SK-N-SH (cell line): ENCODE measurements around the gene MPC1. TPM values are rescaled to one million over a fixed set of nuclear protein-coding genes. Genes with fewer than 3 reads are reported as not detected.

ENCODE experiments used
- CTCF ChIA-PET: fragments of 300-600, 350-600 bp; formaldehyde crosslinking; extraction: SDS; loops from one replicate; lab custom pipeline; 2021; lab: Yijun Ruan, JAX
- POLR2A ChIA-PET: fragments of 350-600 bp; sonication (Branson Sonifier 250); formaldehyde crosslinking; extraction: SDS; loops from one replicate; lab custom pipeline; 2020; ENCODE audit warnings: antibody characterized with exemption, inconsistent platforms; lab: Yijun Ruan, JAX
- DNase-seq: peaks from one replicate; pipeline ENCODE4 v3.0.0; 2012
- H2AFZ ChIP-seq: fragments of 200-600 bp; sonication (generic); 2 replicates; pipeline ENCODE4 v1.8.1; 2016; ENCODE audit warnings: antibody characterized with exemption, mild to moderate bottlenecking, low read depth
- H3F3A ChIP-seq: fragments of 200-600 bp; sonication (generic); replicated peaks from 2 replicates; pipeline ENCODE3; 2016; ENCODE audit warnings: antibody characterized with exemption, mild to moderate bottlenecking; ENCODE audit not compliant: insufficient read depth
- H3K27ac ChIP-seq, 2 experiments: fragments of 200-500 bp in 1 of 2; fragments of 200-600 bp in 1 of 2; sonication (Bioruptor generic) in 1 of 2; sonication (generic), shearing (Covaris generic) in 1 of 2; 2 replicates each; pipeline versions ENCODE4 v1.5.1 to v1.6.1; 2014 to 2016; ENCODE audit warnings: low read depth in 2 of 2, inconsistent platforms in 1 of 2, low read length in 1 of 2, mild to moderate bottlenecking in 1 of 2, mixed read lengths in 1 of 2
- H3K27me3 ChIP-seq: fragments of 200-600 bp; sonication (generic), shearing (Covaris generic); 2 replicates; pipeline ENCODE4 v1.6.1; 2016; ENCODE audit warnings: mixed run types; ENCODE audit not compliant: insufficient read depth
- H3K36me3 ChIP-seq, 2 experiments: fragments of 200-500 bp in 1 of 2; fragments of 200-600 bp in 1 of 2; sonication (Bioruptor generic) in 1 of 2; sonication (generic) in 1 of 2; replicated peaks in 1 of 2; 2 replicates each; pipeline versions ENCODE3 to v1.5.1; 2014 to 2016; ENCODE audit warnings: low read length in 1 of 2, mild to moderate bottlenecking in 1 of 2; ENCODE audit not compliant: insufficient read depth in 2 of 2, control insufficient read depth in 1 of 2
- H3K4me1 ChIP-seq, 2 experiments: fragments of 200-500 bp in 1 of 2; fragments of 200-600 bp in 1 of 2; sonication (Bioruptor generic) in 1 of 2; sonication (generic), shearing (Covaris generic) in 1 of 2; 2 replicates each; pipeline versions ENCODE4 v1.5.1 to v1.6.1; 2014 to 2016; ENCODE audit warnings: low read depth in 1 of 2, low read length in 1 of 2, mixed run types in 1 of 2; ENCODE audit not compliant: insufficient read depth in 2 of 2, control insufficient read depth in 1 of 2
- H3K4me2 ChIP-seq: fragments of 200-600 bp; sonication (generic), shearing (Covaris generic); 2 replicates; pipeline ENCODE4 v1.6.1; 2017; ENCODE audit warnings: mixed run types
- H3K4me3 ChIP-seq, 2 experiments: fragments of 200-500 bp in 1 of 2; fragments of 200-600 bp in 1 of 2; sonication (Bioruptor generic) in 1 of 2; sonication (generic), shearing (Covaris generic) in 1 of 2; 2 replicates each; pipeline versions ENCODE4 v1.5.1 to v1.8.1; 2014 to 2016; ENCODE audit warnings: low read depth in 2 of 2, inconsistent platforms in 1 of 2, low read length in 1 of 2, mild to moderate bottlenecking in 1 of 2, mixed read lengths in 1 of 2, moderate library complexity in 1 of 2
- H3K79me2 ChIP-seq: fragments of 200-600 bp; sonication (generic); 2 replicates; pipeline ENCODE4 v1.8.1; 2017; ENCODE audit warnings: mild to moderate bottlenecking; ENCODE audit not compliant: insufficient read depth
- H3K9ac ChIP-seq: fragments of 200-600 bp; sonication (generic); 2 replicates; pipeline ENCODE4 v1.6.1; 2017; ENCODE audit warnings: mixed run types
- H3K9me2 ChIP-seq: fragments of 200-600 bp; sonication (generic); 2 replicates; pipeline ENCODE4 v1.6.1; 2017; ENCODE audit warnings: mixed run types
- H3K9me3 ChIP-seq: fragments of 200-600 bp; sonication (generic); 2 replicates; pipeline ENCODE4 v1.6.1; 2017; ENCODE audit warnings: mixed run types, mild to moderate bottlenecking, moderate library complexity
- H4K20me1 ChIP-seq: fragments of 200-600 bp; sonication (generic); 2 replicates; pipeline ENCODE4 v1.6.1; 2017; ENCODE audit warnings: mild to moderate bottlenecking, mixed run types; ENCODE audit not compliant: insufficient read depth
- CHD2 ChIP-seq: fragments of 150-350 bp; IDR thresholded peaks from 2 replicates; pipeline ENCODE4 v1.6.1; 2018; ENCODE audit warnings: low read length; ENCODE audit not compliant: partially characterized antibody
- EP300 ChIP-seq, 2 experiments: IDR thresholded peaks; 2 replicates each; pipeline versions ENCODE4 v1.4.0 to v1.6.1; 2012; ENCODE audit warnings: borderline replicate concordance in 1 of 2, low read depth in 1 of 2, low read length in 1 of 2
- EZH2phosphoT487 ChIP-seq: fragments of 200-600 bp; sonication (generic); IDR thresholded peaks from 2 replicates; pipeline ENCODE4 v1.6.1; 2017; ENCODE audit warnings: low read depth, mixed run types, mild to moderate bottlenecking, antibody characterized with exemption, moderate library complexity, borderline replicate concordance
- FOSL2 ChIP-seq: IDR thresholded peaks from 2 replicates; pipeline ENCODE4 v1.4.0; 2012; ENCODE audit warnings: low read depth, mild to moderate bottlenecking, moderate library complexity, borderline replicate concordance
- FOXJ3 ChIP-seq: sonication (generic); formaldehyde crosslinking; IDR thresholded peaks from 2 replicates; pipeline ENCODE4 v1.5.1; 2020; ENCODE audit warnings: mild to moderate bottlenecking, missing genetic modification reagents
- FOXM1 ChIP-seq: IDR thresholded peaks from 2 replicates; pipeline ENCODE4 v1.4.0; 2012; ENCODE audit warnings: low read depth, mild to moderate bottlenecking
- GABPA ChIP-seq: IDR thresholded peaks from 2 replicates; pipeline ENCODE4 v1.4.0; 2012; ENCODE audit warnings: low read depth, mild to moderate bottlenecking
- MXI1 ChIP-seq: IDR thresholded peaks from 2 replicates; pipeline ENCODE4 v1.6.1; 2012; ENCODE audit warnings: mild to moderate bottlenecking, low read depth, low read length, improper control_type of control experiment
- NFIC ChIP-seq: IDR thresholded peaks from 2 replicates; pipeline ENCODE4 v1.4.0; 2012; ENCODE audit warnings: borderline replicate concordance
- POLR2AphosphoS5 ChIP-seq: IDR thresholded peaks from 2 replicates; pipeline ENCODE4 v1.6.1; 2012; ENCODE audit warnings: low read depth, low read length
- RAD21 ChIP-seq: IDR thresholded peaks from 2 replicates; pipeline ENCODE4 v1.6.1; 2012; ENCODE audit warnings: mild to moderate bottlenecking, low read length
- RFX5 ChIP-seq: IDR thresholded peaks from 2 replicates; pipeline ENCODE4 v1.6.1; 2012; ENCODE audit warnings: mild to moderate bottlenecking, improper control_type of control experiment, low read length
- RXRA ChIP-seq: IDR thresholded peaks from 2 replicates; pipeline ENCODE4 v1.4.0; 2012; ENCODE audit warnings: low read depth, mild to moderate bottlenecking, borderline replicate concordance
- SMC3 ChIP-seq: IDR thresholded peaks from 2 replicates; pipeline ENCODE4 v1.6.1; 2012; ENCODE audit warnings: low read depth, low read length, improper control_type of control experiment
- TCF12 ChIP-seq: IDR thresholded peaks from 2 replicates; pipeline ENCODE4 v1.4.0; 2012
- TEAD4 ChIP-seq: IDR thresholded peaks from 2 replicates; pipeline ENCODE4 v1.4.0; 2012; ENCODE audit warnings: mild to moderate bottlenecking, borderline replicate concordance; ENCODE audit not compliant: insufficient read depth
- WGBS: methylation state at CpG from one replicate; pipeline ENCODE4 v1.1.6; 2017; ENCODE audit warnings: low lambda C conversion rate; 5-methylcytosine and 5-hydroxymethylcytosine counted together
- polyA plus RNA-seq, 3 experiments: library from polyadenylated mRNA; depleted of rRNA; stranded (reverse); fragments of >200 nt; gene quantifications; 2 replicates each; pipeline ENCODE4 v1.2.3, GENCODE V29; 2012
- TF ChIP-seq, protein P1 (sequence below): fragments of 200-600 bp; sonication (generic); IDR thresholded peaks from 2 replicates; pipeline ENCODE4 v1.6.1; 2017; ENCODE audit warnings: antibody characterized with exemption, mild to moderate bottlenecking, moderate library complexity
- TF ChIP-seq, protein P2 (sequence below): IDR thresholded peaks from 2 replicates; pipeline ENCODE4; 2012
- TF ChIP-seq, protein P3 (sequence below): IDR thresholded peaks from 2 replicates; pipeline ENCODE4 v1.4.0; 2012; ENCODE audit warnings: low read depth
- TF ChIP-seq, protein P4 (sequence below): fragments of 150-350 bp; IDR thresholded peaks from 2 replicates; pipeline ENCODE4 v1.6.1; 2017; ENCODE audit warnings: antibody characterized with exemption, low read length, low read depth, borderline replicate concordance

Gene MPC1
- polyA plus RNA-seq, 1 of the 3 experiments (the other 2 are of a cell fraction) = 13.6 TPM

DNA sequence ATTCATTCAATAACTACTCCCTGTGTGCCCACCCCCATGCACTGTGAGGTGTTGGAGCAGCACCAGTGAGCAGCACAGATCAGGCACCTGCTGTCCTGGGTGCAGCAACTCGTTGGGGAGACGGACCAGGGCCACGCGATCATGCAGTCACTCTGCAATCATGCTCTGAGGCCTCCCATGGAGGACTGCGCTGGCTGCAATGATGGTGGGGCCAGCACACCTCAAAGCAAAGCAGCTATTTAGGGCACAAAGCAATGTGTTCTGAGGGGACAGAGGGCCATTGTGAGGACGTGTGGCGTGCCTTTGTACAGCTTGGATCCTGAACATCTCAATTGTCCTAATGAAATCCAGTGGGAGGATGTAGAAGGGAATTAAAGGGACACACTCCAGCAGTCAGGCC is 41.0 kb upstream of the MPC1 start:
- Histone ChIP-seq H3K27ac (no peak overlapping the region), H3K4me3 (no peak overlapping the region), H3K79me2 (no peaks in the 10 kb centered on the region), H3K4me1 (no peaks in the 10 kb centered on the region; a peak in 1 of 4 replicates)
- CTCF ChIA-PET = no interaction called here
- no peak for DNase-seq
- TF ChIP-seq RXRA (no peak), NFIC (no peak), RFX5 (no peak), FOXJ3 (CRISPR knock-in tag) (no peak), POLR2AphosphoS5 (no peak), FOSL2 (no peak), MXI1 (no peak), FOXM1 (no peak), RAD21 (no peak), TEAD4 (no peak), TCF12 (no peak), EP300 (IDR thresholded peaks at IDR 0.05; ENCODE audit: borderline replicate concordance in 1 of 2, low read depth in 1 of 2, low read length in 1 of 2) (no peak), EZH2phosphoT487 (no peak), SMC3 (no peak), CHD2 (no peak), GABPA (no peak)
- TF ChIP-seq, protein P1, sequence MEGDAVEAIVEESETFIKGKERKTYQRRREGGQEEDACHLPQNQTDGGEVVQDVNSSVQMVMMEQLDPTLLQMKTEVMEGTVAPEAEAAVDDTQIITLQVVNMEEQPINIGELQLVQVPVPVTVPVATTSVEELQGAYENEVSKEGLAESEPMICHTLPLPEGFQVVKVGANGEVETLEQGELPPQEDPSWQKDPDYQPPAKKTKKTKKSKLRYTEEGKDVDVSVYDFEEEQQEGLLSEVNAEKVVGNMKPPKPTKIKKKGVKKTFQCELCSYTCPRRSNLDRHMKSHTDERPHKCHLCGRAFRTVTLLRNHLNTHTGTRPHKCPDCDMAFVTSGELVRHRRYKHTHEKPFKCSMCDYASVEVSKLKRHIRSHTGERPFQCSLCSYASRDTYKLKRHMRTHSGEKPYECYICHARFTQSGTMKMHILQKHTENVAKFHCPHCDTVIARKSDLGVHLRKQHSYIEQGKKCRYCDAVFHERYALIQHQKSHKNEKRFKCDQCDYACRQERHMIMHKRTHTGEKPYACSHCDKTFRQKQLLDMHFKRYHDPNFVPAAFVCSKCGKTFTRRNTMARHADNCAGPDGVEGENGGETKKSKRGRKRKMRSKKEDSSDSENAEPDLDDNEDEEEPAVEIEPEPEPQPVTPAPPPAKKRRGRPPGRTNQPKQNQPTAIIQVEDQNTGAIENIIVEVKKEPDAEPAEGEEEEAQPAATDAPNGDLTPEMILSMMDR = no peak
- TF ChIP-seq, protein P2, sequence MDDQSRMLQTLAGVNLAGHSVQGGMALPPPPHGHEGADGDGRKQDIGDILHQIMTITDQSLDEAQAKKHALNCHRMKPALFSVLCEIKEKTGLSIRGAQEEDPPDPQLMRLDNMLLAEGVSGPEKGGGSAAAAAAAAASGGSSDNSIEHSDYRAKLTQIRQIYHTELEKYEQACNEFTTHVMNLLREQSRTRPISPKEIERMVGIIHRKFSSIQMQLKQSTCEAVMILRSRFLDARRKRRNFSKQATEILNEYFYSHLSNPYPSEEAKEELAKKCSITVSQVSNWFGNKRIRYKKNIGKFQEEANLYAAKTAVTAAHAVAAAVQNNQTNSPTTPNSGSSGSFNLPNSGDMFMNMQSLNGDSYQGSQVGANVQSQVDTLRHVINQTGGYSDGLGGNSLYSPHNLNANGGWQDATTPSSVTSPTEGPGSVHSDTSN = no peak
- TF ChIP-seq, protein P3, sequence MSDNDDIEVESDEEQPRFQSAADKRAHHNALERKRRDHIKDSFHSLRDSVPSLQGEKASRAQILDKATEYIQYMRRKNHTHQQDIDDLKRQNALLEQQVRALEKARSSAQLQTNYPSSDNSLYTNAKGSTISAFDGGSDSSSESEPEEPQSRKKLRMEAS = no peak
- TF ChIP-seq, protein P4, sequence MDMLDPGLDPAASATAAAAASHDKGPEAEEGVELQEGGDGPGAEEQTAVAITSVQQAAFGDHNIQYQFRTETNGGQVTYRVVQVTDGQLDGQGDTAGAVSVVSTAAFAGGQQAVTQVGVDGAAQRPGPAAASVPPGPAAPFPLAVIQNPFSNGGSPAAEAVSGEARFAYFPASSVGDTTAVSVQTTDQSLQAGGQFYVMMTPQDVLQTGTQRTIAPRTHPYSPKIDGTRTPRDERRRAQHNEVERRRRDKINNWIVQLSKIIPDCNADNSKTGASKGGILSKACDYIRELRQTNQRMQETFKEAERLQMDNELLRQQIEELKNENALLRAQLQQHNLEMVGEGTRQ = no peak
- TF ChIP-seq, all 33 proteins: peak for 0
- POLR2A ChIA-PET = no interaction called here
- Histone ChIP-seq H3K36me3 (peaks cover 7 to 58% of the 10 kb centered on the region in 2 experiments), H3F3A (no peaks in the 10 kb centered on the region), H4K20me1 (no peaks in the 10 kb centered on the region), H3K27me3 (no peaks in the 10 kb centered on the region), H3K9me2 (no peaks in the 10 kb centered on the region), H3K4me2 (no peak overlapping the region), H3K9me3 (no peaks in the 10 kb centered on the region), H2AFZ (no peak overlapping the region), H3K9ac (no peak overlapping the region)
- 90% methylated on average over 7 of the region's 7 CpGs for WGBS
